Esophagus squamous epithelium (tissue), 4 donors: ENCODE data around the gene CTH. TPM values are rescaled to one million over a fixed set of nuclear protein-coding genes. Genes with fewer than 3 reads are reported as not detected.

ENCODE experiments used
- small RNA-seq, 4 donors: library from RNA; depleted of rRNA; stranded (forward); fragments of <200 nt; gene quantifications; one replicate each; pipeline ENCODE3, GENCODE V24; 2016
- total RNA-seq, 4 donors: library from RNA; depleted of rRNA; stranded (reverse); fragments of >200 nt; gene quantifications; one replicate each; pipeline ENCODE4 v1.1.0, GENCODE V29; 2016

The CTH gene
- total RNA-seq, 4 donors from 2014 or later = 0.41 to 3.2 (median 1.1) TPM

Small RNAs within 50 kb of the gene (small RNA-seq; reads per million reads assigned to genes)
- gene RF00017 = 0 reads per million in 4 donors

Other genes starting within 250 kb of the CTH start
- gene LRRC40, start 205.7 kb upstream of the CTH start, total RNA-seq = 10 to 100 TPM in 3 of 4 donors, 1 to 10 TPM in 1; 5.5 to 15.3 (median 11.8) TPM
- gene SRSF11, start 189.9 kb upstream of the CTH start, total RNA-seq = 100 to 1,000 TPM in 1 of 4 donors, 10 to 100 TPM in 3; 53.5 to 171 (median 83.2) TPM
- 10 to 100 TPM; 17.2 to 23.3 (median 17.4) TPM for gene ANKRD13C, start 56.5 kb upstream of the CTH start, total RNA-seq